ENCODE data around the gene IREB2. TPM values are rescaled to one million over a fixed set of nuclear protein-coding genes. Genes with fewer than 3 reads are reported as not detected.

The IREB2 gene
- total and polyA plus RNA-seq, 7 donors = 11.0 to 46.5 (median 29.2) TPM

- H3K27ac ChIP-seq = no peak overlapping the region
- DNase-seq (no peak), ATAC-seq (no peak)
- WGBS, 3 donors = 72 to 75% (median 75%) methylated on average over 8 of the region's 8 CpGs
- H3K27me3 ChIP-seq (ENCODE audit: insufficient read depth in 3 of 3, low read length in 2 of 3) = no peaks in the 10 kb centered on the region
- H3K36me3 ChIP-seq (ENCODE audit: insufficient read depth in 1 of 2, low read depth in 1 of 2) = no peaks in the 10 kb centered on the region
- H3K4me3 ChIP-seq = no peak overlapping the region
- H3K4me1 ChIP-seq = no peaks in the 10 kb centered on the region
- TF ChIP-seq, protein P1, sequence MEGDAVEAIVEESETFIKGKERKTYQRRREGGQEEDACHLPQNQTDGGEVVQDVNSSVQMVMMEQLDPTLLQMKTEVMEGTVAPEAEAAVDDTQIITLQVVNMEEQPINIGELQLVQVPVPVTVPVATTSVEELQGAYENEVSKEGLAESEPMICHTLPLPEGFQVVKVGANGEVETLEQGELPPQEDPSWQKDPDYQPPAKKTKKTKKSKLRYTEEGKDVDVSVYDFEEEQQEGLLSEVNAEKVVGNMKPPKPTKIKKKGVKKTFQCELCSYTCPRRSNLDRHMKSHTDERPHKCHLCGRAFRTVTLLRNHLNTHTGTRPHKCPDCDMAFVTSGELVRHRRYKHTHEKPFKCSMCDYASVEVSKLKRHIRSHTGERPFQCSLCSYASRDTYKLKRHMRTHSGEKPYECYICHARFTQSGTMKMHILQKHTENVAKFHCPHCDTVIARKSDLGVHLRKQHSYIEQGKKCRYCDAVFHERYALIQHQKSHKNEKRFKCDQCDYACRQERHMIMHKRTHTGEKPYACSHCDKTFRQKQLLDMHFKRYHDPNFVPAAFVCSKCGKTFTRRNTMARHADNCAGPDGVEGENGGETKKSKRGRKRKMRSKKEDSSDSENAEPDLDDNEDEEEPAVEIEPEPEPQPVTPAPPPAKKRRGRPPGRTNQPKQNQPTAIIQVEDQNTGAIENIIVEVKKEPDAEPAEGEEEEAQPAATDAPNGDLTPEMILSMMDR (IDR thresholded peaks at IDR 0.05) = no peak
- intact Hi-C loops (cut with DNase I) = loop anchor here (5.0 kb wide), 2 partner anchors 113 to 308 kb away; no protein-coding TSS in a partner anchor
- no peaks in the 10 kb centered on the region for H3K9me3 ChIP-seq
These were observed 17.2 kb upstream of the IREB2 start for GRCh38 chr15:78420766-78421165.

GRCh38 chr15:78421238-78421965 lies 16.6 kb upstream of the IREB2 start:
- H3K4me1 ChIP-seq = no peaks in the 10 kb centered on the region
- no peaks in the 10 kb centered on the region for H3K27me3 ChIP-seq (ENCODE audit: insufficient read depth in 3 of 3, low read length in 2 of 3)
- TF ChIP-seq, protein P1 (IDR thresholded peaks at IDR 0.05) = no peak
- ATAC-seq = no peak
- H3K4me3 ChIP-seq = no peak overlapping the region
- DNase-seq = no peak
- H3K27ac ChIP-seq = no peak overlapping the region
- no peaks in the 10 kb centered on the region for H3K9me3 ChIP-seq
- intact Hi-C loops (cut with DNase I) = loop anchor here (5.0 kb wide), 2 partner anchors 114 to 309 kb away; no protein-coding TSS in a partner anchor
- no peaks in the 10 kb centered on the region for H3K36me3 ChIP-seq (ENCODE audit: insufficient read depth in 1 of 2, low read depth in 1 of 2)
- WGBS, 3 donors = 52 to 55% (median 55%) methylated on average over 7 of the region's 7 CpGs

GRCh38 chr15:78422571-78423340 lies 15.3 kb upstream of the IREB2 start:
- DNase-seq (peak; percentile 51 to 77), ATAC-seq (peak; percentile 74 to 88 (median 82))
- intact Hi-C loops (cut with DNase I) = loop anchor here (1.0 to 5.0 kb wide), 3 partner anchors 114 to 310 kb away; no protein-coding TSS in a partner anchor
- H3K9me3 ChIP-seq = no peaks in the 10 kb centered on the region
- no peaks in the 10 kb centered on the region for H3K27me3 ChIP-seq (ENCODE audit: insufficient read depth in 3 of 3, low read length in 2 of 3)
- TF ChIP-seq, protein P1 (IDR thresholded peaks at IDR 0.05) = peak; percentile 89
- no peak overlapping the region for H3K4me3 ChIP-seq
- no peak overlapping the region for H3K27ac ChIP-seq
- H3K4me1 ChIP-seq = no peaks in the 10 kb centered on the region
- WGBS, 3 donors = 45 to 53% (median 45%) methylated on average over 12 of the region's 12 CpGs
- H3K36me3 ChIP-seq (ENCODE audit: insufficient read depth in 1 of 2, low read depth in 1 of 2) = no peaks in the 10 kb centered on the region

DNA sequence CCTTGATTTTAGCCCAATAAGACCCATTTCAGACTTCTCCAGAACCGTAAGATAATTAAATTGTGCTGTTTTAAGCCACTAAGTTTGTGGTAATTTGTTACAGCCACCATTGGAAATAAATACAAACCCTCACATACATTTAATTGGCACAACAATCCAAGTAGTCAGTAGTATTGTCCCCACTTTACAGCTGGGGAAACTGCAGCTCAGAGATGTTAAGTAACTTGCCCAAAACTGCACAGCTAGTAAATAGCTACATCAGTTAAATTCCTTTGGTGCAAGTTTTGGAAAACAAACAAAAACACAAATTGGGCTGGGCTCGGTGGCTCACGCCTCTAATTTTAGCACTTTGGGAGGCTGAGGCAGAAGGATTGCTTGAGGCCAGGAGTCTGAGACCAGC lies 13.3 kb upstream of the IREB2 start:
- TF ChIP-seq, protein P1 (IDR thresholded peaks at IDR 0.05) = no peak
- Histone ChIP-seq H3K36me3 (ENCODE audit: insufficient read depth in 1 of 2, low read depth in 1 of 2) (no peaks in the 10 kb centered on the region), H3K4me1 (no peaks in the 10 kb centered on the region), H3K9me3 (no peaks in the 10 kb centered on the region), H3K27ac (no peak overlapping the region), H3K27me3 (ENCODE audit: insufficient read depth in 3 of 3, low read length in 2 of 3) (no peaks in the 10 kb centered on the region), H3K4me3 (no peak overlapping the region)
- DNase-seq (no peak), ATAC-seq (no peak)
- intact Hi-C loops (cut with DNase I) = loop anchor here (5.0 kb wide), 2 partner anchors 117 to 312 kb away; no protein-coding TSS in a partner anchor
- 60 to 80% (median 69%) methylated on average over 3 of the region's 3 CpGs for WGBS, 3 donors

All from psoas muscle (tissue), 8 donors.